SK-N-SH treated with all-trans-retinoic acid at 6 μM for 48 hours (cell line): ENCODE measurements around the gene CDH5.

Experiments used
- ATAC-seq: fragments of 200-7000 bp; cut with Tn5 transposase; 3 replicates; pipeline ENCODE4 v1.9.1; 2020; ENCODE audit warnings: mild to moderate bottlenecking, moderate library complexity
- ARNTL ChIP-seq: fragments of 450-650 bp; formaldehyde crosslinking; IDR thresholded peaks from 2 replicates; pipeline ENCODE4 v1.5.0; 2020; ENCODE audit warnings: low read depth, mild to moderate bottlenecking, moderate library complexity, borderline replicate concordance
- BACH2 ChIP-seq: fragments of 250-450 bp; sonication (Bioruptor Pico); IDR thresholded peaks from 2 replicates; pipeline ENCODE4 v1.9.0; 2021; ENCODE audit warnings: mild to moderate bottlenecking, borderline replicate concordance
- CREB5 ChIP-seq: fragments of 250-450 bp; sonication (Bioruptor Pico); IDR thresholded peaks from 2 replicates; pipeline ENCODE4 v1.5.1; 2020; ENCODE audit warnings: low read depth, mild to moderate bottlenecking, moderate library complexity
- CSDC2 ChIP-seq: fragments of 250-450 bp; sonication (Bioruptor Pico); IDR thresholded peaks from 2 replicates; pipeline ENCODE4 v1.5.0; 2020; ENCODE audit warnings: mild to moderate bottlenecking, moderate library complexity
- CSRNP3 ChIP-seq: fragments of 250-450 bp; sonication (Bioruptor Pico); IDR thresholded peaks from 2 replicates; pipeline ENCODE4 v1.5.1; 2021; ENCODE audit warnings: mild to moderate bottlenecking, moderate library complexity
- ESRRG ChIP-seq: fragments of 250-450 bp; sonication (Bioruptor Pico); IDR thresholded peaks from 2 replicates; pipeline ENCODE4 v1.6.1; 2021; ENCODE audit warnings: mild to moderate bottlenecking
- GLIS3 ChIP-seq: fragments of 250-450 bp; sonication (Bioruptor Pico); IDR thresholded peaks from 2 replicates; pipeline ENCODE4 v1.5.0; 2020; ENCODE audit warnings: mild to moderate bottlenecking, moderate library complexity
- ISL1 ChIP-seq: fragments of 250-450 bp; sonication (Bioruptor Pico); IDR thresholded peaks from 2 replicates; pipeline ENCODE4 v2.1.2; 2022; ENCODE audit warnings: mild to moderate bottlenecking, moderate library complexity
- OSR1 ChIP-seq: fragments of 250-450 bp; sonication (Bioruptor Pico); IDR thresholded peaks from 2 replicates; pipeline ENCODE4 v1.8.0; 2022; ENCODE audit warnings: moderate library complexity, mild to moderate bottlenecking, inconsistent platforms
- PATZ1 ChIP-seq: fragments of 250-450 bp; sonication (Bioruptor Pico); IDR thresholded peaks from 2 replicates; pipeline ENCODE4 v1.8.0; 2020; ENCODE audit warnings: mild to moderate bottlenecking, moderate library complexity, borderline replicate concordance
- POU6F1 ChIP-seq: fragments of 250-450 bp; sonication (Bioruptor Pico); IDR thresholded peaks from 2 replicates; pipeline ENCODE4 v1.8.0; 2021; ENCODE audit warnings: low read depth, mild to moderate bottlenecking, moderate library complexity, borderline replicate concordance
- PPARA ChIP-seq: fragments of 250-450 bp; sonication (Bioruptor Pico); IDR thresholded peaks from 2 replicates; pipeline ENCODE4 v1.5.0; 2020; ENCODE audit warnings: mild to moderate bottlenecking, borderline replicate concordance
- SNAI2 ChIP-seq: fragments of 250-450 bp; sonication (Bioruptor Pico); IDR thresholded peaks from 2 replicates; pipeline ENCODE4 v1.5.0; 2020; ENCODE audit warnings: mild to moderate bottlenecking, moderate library complexity
- TCF4 ChIP-seq: fragments of 250-450 bp; sonication (Bioruptor Pico); IDR thresholded peaks from 2 replicates; pipeline ENCODE4 v1.8.0; 2021; ENCODE audit warnings: mild to moderate bottlenecking, moderate library complexity, borderline replicate concordance
- TOX ChIP-seq: fragments of 250-450 bp; sonication (Bioruptor Pico); IDR thresholded peaks from 2 replicates; pipeline ENCODE4 v1.8.0; 2021; ENCODE audit warnings: mild to moderate bottlenecking, moderate library complexity, borderline replicate concordance
- TSHZ2 ChIP-seq: fragments of 250-450 bp; sonication (Bioruptor Pico); IDR thresholded peaks from 2 replicates; pipeline ENCODE4 v1.5.0; 2020; ENCODE audit warnings: mild to moderate bottlenecking, moderate library complexity
- ZC3H10 ChIP-seq: fragments of 250-450 bp; sonication (Bioruptor Pico); IDR thresholded peaks from 2 replicates; pipeline ENCODE4 v1.5.1; 2021; ENCODE audit warnings: mild to moderate bottlenecking, moderate library complexity
- ZFP3 ChIP-seq: fragments of 250-450 bp; sonication (Bioruptor Pico); IDR thresholded peaks from 2 replicates; pipeline ENCODE4 v1.5.0; 2020; ENCODE audit warnings: mild to moderate bottlenecking, moderate library complexity
- ZFP30 ChIP-seq: fragments of 450-650 bp; formaldehyde crosslinking; IDR thresholded peaks from 2 replicates; pipeline ENCODE4 v1.5.0; 2022; ENCODE audit warnings: mild to moderate bottlenecking, moderate library complexity
- ZNF565 ChIP-seq: fragments of 450-650 bp; formaldehyde crosslinking; conservative IDR thresholded peaks from 2 replicates; pipeline ENCODE4 v1.5.0; 2020; ENCODE audit warnings: low read depth, mild to moderate bottlenecking, moderate library complexity
- ZNF8 ChIP-seq: fragments of 450-650 bp; formaldehyde crosslinking; IDR thresholded peaks from 2 replicates; pipeline ENCODE4 v1.5.0; 2020; ENCODE audit warnings: mild to moderate bottlenecking, moderate library complexity

Gene CDH5

GRCh38 chr16:66395806-66396555, 29.5 kb downstream of the CDH5 start:
- TF ChIP-seq PPARA (CRISPR knock-in tag) (no peak), ARNTL (CRISPR knock-in tag) (no peak), CREB5 (CRISPR knock-in tag) (no peak), CSRNP3 (CRISPR knock-in tag) (no peak), OSR1 (CRISPR knock-in tag) (no peak), CSDC2 (CRISPR knock-in tag) (no peak), ZNF8 (CRISPR knock-in tag) (no peak), TOX (CRISPR knock-in tag) (no peak), BACH2 (CRISPR knock-in tag) (no peak), POU6F1 (CRISPR knock-in tag) (no peak), ZC3H10 (CRISPR knock-in tag) (no peak)
- ATAC-seq, result no peak

- no peak for ATAC-seq
- TF ChIP-seq ZC3H10 (CRISPR knock-in tag) (no peak), ZFP3 (CRISPR knock-in tag) (no peak), CSRNP3 (CRISPR knock-in tag) (no peak), ESRRG (CRISPR knock-in tag) (no peak), ZFP30 (CRISPR knock-in tag) (no peak), TSHZ2 (no peak), CSDC2 (CRISPR knock-in tag) (no peak), ZNF8 (CRISPR knock-in tag) (no peak), SNAI2 (CRISPR knock-in tag) (no peak)
- TF ChIP-seq, all 23 proteins: peak for 0
These were observed 31.4 kb downstream of the CDH5 start for GRCh38 chr16:66397736-66398433.

GRCh38 chr16:66399031-66399430, 32.5 kb downstream of the CDH5 start:
- no peak for ATAC-seq
- TF ChIP-seq ISL1, result no peak
- no peak for TF ChIP-seq ARNTL (CRISPR knock-in tag)
- no peak for TF ChIP-seq TCF4 (CRISPR knock-in tag)
- no peak for TF ChIP-seq CREB5 (CRISPR knock-in tag)
- no peak for TF ChIP-seq ZFP3 (CRISPR knock-in tag)
- TF ChIP-seq ZNF565, result no peak
- no peak for TF ChIP-seq PPARA (CRISPR knock-in tag)
- no peak for TF ChIP-seq TOX (CRISPR knock-in tag)
- TF ChIP-seq CSDC2 (CRISPR knock-in tag), result no peak
- TF ChIP-seq POU6F1 (CRISPR knock-in tag), result no peak
- TF ChIP-seq PATZ1 (CRISPR knock-in tag), result no peak
- no peak for TF ChIP-seq GLIS3 (CRISPR knock-in tag)
- no peak for TF ChIP-seq ESRRG (CRISPR knock-in tag)
- TF ChIP-seq SNAI2 (CRISPR knock-in tag), result no peak
- no peak for TF ChIP-seq ZNF8 (CRISPR knock-in tag)
